Activated CD4-positive, alpha-beta T cell treated with anti-CD3 and anti-CD28 coated beads for 1 hour (primary cell): ENCODE results near the gene CCDC177.

ENCODE experiments used
- DNase-seq: peaks from one replicate; pipeline ENCODE4 v3.0.0-alpha.2; 2020

The CCDC177 gene

GRCh38 chr14:69527635-69528034 lies 47.0 kb downstream of the CCDC177 start:
- DNase-seq, result no peak

GRCh38 chr14:69525896-69526295 lies 48.8 kb downstream of the CCDC177 start:
- DNase-seq, result no peak

- DNase-seq, result no peak
Observed at GRCh38 chr14:69522026-69522425, 52.6 kb downstream of the CCDC177 start.
